GM19193 (cell line): ENCODE data around the gene PRR5.

Experiments used
- POLR2A ChIP-seq: IDR thresholded peaks from 4 replicates; pipeline ENCODE4 v1.6.1; 2011; ENCODE audit not compliant: insufficient read depth, insufficient read length; ENCODE audit errors: extremely low read depth

Gene PRR5

DNA sequence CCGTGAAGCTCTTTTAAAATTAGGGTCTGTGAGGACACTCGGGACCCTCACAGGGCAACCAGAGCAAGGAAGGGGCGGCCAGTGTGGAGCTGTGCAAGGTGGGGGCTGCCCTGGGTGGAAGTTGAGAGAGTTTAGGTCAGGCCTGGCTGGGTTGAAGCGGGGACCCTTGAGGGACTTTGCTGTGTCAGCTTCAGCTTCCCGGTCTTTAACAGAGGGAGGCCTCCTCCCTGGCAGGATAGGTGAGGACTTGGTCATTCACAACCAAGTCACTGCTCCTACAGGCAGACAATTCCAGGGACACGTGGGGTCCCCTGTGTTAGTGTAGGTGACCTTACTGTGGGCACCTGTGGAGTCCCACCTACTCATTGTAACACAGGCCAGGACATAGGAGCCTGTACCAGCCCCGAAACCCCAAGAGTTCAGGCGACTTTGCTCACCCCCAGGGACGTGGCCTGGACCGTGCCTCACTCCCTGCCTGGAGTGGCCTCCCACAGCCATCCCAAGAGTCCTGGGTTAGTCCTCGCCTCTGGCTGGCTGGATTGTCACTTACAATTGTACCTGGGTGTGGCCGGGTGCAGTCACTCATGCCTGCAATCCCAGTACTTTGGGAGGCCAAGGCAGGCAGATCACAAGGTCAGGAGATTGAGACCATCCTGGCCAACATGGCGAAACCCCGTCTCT, 31.6 kb downstream of the PRR5 start:
- TF ChIP-seq POLR2A, result no peak

DNA sequence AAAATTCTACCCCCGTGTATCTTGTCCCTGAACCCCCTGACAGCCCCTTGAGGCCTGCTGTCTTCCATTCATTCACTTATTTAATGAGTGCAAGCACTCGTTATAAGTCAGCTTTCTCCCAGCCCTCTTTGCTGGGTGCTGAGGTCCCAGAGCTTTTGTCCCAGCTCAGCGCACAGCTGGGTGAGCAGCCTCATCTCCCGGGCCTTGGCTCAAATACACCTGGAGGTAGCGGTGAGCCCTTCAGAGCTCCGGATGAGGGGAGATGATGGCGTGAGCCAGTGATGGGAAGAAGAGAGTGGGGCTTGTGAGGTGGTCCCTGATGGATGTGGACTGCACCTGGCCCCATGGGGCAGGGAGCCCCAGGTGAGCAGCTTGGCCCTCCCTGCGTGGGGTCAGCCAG, 32.3 kb downstream of the PRR5 start:
- TF ChIP-seq POLR2A, result no peak

DNA sequence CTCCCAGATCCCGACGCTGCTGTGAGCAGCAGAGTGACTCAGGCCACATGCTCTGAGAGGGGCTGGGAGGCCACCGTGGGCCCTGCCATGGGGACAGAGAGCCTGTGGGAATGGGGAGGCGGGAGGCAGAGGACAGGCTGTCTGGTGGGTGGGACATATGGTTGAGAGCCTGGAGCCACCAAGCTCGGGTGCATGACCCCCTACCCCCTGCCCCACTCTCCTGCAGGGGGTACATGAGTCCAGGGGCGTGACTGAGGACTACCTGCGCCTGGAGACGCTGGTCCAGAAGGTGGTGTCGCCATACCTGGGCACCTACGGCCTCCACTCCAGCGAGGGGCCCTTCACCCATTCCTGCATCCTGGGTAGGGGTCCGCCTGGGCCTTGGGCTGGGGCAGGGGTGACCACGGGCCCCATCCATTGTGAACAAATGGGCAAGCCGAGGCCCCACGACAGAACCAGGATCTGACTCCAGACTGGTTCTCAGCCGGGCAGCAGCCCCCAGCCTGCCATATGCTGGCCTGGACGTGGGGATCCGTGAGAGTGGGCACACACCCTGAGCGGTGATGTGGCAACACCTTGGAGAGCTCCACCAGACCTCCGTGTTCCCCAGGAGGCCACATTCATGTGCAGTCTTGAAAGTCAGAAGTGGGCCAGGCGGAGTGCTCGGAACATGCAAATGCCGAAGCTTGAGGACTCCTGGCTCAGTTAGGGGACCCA, 33.0 kb downstream of the PRR5 start:
- TF ChIP-seq POLR2A, result no peak

DNA sequence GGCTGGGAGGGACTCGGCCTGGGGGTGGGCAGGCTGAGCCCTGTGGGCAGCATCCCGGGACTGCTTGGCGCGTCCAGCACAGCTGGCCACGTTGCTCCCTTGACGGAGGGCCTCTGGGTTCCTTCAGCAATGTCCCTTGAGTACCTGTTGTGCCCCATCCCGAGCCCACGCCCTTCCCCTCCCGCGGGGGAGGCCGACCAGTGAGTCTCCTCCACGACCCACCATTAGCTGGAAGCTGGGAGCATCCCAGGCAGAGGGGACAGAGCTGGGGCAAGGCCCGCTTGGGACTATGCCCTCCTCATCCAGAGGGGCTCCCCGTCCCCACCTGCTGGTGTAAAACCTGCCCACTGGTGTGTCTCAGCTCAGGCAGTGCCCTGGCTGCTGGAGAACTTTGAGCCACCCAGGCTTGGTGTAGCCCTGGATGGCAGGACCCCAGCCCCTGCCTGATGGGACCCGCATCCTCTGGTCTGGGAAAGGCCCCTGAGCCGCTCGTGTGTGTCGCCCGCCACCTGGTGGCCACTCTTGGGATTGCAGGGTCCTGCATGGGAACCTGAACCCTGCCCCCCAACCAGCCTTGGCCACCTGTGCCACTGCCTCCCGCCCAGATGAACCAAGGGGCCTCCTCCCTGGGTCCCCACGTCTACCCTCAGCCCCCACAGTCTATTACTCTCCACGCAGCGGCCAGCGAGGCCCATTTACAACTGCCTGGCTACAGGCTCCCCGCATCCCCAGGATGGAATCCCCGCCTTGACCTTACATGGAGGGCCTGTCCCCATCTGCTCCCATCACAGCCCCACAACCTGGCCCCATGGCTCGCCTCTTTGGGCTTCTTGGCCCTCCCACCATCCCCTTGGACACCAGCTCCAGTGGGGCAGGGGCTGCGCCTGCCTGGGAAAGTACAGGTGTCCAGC, 33.8 kb downstream of the PRR5 start:
- TF ChIP-seq POLR2A, result no peak

DNA sequence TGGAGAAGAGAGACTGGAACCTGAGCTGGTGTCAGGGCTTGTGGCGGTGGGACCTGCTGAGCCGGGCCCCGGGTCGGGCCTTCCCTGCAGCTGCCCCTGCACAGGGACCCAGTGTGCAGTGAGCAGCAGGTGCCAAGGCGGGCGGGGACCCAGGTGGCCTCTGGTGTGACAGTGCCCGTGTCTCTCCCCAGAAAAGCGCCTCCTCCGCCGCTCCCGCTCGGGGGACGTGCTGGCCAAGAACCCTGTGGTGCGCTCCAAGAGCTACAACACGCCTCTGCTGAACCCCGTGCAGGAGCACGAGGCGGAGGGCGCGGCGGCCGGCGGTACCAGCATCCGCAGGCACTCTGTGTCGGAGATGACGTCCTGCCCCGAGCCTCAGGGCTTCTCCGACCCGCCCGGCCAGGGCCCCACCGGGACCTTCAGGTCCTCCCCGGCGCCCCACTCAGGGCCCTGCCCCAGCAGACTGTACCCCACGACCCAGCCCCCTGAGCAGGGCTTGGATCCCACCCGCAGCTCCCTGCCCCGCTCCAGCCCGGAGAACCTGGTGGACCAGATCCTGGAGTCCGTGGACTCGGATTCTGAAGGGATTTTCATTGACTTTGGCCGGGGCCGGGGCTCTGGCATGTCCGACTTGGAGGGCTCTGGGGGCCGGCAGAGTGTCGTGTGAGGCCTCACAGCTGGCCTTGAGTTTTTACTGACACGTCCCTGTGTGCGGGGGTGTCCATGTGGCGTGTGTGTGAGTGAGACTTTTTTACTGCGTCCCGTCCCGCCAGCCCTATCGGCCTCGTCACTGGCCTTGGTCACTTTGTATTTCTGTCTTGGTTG, 34.8 kb downstream of the PRR5 start:
- TF ChIP-seq POLR2A, result no peak

DNA sequence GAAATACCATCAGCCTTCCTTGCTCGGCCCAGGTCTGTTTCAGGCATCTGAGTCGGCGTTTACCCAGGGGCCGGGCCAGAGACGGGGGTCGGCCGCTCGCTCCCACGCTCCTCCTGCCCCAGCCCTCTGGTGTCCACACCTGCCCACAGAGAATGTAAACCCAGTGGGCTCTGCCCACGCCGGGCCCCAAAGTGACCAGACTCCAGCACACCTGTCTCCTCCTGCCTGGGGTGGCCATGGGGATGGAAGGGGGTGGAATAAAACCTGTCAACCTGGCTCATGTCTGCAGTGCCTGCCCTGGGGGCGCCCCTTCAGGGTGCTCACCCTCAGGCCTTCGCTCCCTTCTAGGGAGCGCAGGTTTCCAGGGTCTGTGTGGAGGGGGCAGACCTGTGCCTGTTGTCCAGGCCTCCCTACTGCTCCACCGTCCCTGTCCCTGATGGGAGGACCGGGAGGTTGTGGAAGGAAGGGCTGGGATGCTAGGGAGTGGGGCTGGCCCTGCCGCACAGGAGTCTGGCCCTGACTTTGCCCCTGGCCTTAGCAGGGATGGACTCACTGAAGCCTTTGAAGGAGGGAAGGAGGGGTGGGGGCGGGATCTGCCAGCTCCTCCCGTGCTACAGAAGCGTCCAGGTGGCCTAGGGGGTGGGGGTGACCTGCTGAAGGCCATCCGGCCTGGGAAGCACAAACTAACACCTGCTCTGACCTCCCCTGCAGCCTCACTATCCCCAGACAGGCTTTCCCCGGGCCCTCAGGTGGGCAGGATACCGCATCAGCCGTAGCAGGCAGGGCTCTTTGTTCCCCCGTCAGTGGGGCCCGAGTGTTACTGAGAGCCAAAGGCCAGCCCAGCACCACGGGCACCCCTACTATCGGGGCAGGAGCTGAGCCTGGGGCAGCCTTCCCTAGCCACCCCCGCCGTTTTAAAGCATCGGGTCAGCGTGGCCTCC, 35.7 kb downstream of the PRR5 start:
- no peak for TF ChIP-seq POLR2A

DNA sequence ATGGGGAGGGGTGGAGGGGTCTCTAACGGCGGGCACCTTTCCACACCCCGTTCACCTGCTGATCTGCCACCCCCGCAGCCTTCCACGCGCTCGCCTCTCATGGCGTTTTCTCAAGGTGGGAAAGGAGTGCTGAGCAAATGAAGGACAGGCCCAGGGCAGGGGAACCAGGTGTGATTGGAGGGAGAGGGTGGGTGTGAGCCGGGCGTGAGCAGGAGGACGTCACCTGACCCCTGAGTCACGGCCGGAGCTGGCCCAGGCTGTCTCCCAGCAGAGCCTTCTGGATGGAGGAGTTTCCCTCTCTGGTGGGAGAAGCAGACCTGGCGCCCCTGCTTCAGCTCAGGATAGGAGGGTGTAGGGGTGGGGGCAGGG, 36.3 kb downstream of the PRR5 start:
- TF ChIP-seq POLR2A, result no peak

DNA sequence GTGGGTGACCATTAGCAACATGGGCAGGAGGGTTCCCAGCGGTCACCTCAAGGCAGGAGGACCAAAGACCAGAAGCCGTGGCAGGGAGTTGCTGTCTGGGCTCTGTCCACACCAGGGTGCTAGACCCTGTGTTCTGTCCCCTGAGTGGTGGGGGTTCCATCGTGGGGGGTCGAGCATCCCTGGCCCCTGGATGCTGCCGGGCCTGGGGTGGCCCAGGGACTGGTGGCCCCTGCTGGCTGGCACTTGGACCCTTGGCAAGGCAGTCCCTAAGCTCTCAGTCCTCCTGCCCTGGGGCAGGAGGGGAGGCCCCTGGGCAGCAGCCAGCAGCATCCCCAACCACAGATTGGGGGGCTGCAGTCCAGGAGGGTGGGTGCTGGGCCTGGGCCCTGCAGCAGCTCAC, 37.0 kb downstream of the PRR5 start:
- no peak for TF ChIP-seq POLR2A

DNA sequence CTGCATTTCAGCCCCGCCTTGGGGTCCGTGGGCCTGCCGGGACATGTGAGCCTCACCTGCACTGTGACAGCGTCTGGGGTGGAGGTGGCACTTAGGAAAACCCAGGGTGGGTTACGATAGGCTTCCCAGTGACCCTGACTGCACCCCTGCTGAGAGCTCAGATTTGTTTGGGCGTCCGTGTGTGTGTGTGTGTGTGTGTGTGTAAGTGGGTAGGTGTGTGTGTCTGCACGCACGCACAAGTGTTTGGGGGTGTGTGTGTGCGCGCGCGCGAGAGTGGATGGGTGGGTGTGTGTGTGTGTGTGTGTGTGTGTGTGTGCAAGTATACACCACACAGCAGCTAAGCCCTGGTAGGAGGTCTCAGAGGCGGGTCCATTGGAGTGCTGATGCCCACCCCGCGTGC, 38.3 kb downstream of the PRR5 start:
- no peak for TF ChIP-seq POLR2A

DNA sequence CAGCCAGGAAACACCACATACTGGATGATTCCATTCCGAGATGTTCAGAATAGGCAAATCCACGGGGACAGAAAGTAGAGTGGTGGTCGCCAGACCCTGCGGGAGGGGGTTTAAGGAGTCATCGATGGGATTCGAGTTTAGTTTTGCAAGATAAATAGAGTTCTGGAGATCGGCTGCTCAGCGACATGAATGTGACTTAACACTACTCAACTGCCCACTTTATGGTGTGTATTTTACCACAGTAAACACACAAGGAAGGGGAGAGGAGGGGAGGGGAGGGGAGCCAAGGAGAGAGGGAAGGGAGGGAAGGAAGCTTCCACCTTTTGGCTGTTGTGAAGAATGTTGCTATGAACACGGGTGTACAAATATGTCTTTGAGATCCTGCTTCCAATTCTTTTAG, 39.9 kb downstream of the PRR5 start:
- TF ChIP-seq POLR2A, result no peak

DNA sequence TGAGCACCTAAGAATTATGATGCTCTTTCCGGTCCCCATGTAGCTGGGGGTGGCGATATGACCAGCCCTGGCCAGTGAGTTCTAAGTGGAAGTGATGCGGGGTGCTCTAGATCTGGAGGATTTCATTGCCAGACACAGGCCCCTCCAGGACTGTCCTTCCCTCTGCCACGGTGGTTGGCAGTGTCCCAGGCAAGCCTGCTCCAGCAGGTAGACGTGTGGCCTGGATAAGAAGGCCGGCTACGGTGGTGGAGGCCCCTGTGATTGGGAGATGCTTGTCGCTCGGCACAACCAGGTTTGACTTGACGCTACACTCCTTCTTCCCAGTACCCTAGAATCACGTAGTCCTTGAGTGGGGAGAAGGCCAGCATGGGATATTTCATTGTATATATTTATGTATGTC, 41.2 kb downstream of the PRR5 start:
- TF ChIP-seq POLR2A, result no peak

DNA sequence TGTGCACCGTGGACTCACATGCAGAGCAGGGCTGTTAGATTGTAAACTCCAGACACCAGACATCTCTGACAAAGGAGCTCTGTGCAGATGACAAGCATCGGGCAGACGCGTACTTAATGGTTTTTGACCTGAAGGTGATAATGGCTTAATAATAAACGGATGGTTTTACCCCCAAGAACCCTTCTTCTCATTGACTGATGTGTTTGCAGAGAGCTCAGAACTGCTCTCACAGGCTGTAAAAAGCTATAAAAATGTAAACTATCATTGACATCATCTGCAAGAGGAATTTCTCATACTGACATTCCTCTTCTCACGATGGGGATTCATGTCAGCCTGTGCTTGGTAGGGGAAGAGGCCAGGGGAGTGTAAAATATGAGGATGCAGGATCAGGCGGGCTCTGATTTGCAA, 41.8 kb downstream of the PRR5 start:
- TF ChIP-seq POLR2A, result no peak

DNA sequence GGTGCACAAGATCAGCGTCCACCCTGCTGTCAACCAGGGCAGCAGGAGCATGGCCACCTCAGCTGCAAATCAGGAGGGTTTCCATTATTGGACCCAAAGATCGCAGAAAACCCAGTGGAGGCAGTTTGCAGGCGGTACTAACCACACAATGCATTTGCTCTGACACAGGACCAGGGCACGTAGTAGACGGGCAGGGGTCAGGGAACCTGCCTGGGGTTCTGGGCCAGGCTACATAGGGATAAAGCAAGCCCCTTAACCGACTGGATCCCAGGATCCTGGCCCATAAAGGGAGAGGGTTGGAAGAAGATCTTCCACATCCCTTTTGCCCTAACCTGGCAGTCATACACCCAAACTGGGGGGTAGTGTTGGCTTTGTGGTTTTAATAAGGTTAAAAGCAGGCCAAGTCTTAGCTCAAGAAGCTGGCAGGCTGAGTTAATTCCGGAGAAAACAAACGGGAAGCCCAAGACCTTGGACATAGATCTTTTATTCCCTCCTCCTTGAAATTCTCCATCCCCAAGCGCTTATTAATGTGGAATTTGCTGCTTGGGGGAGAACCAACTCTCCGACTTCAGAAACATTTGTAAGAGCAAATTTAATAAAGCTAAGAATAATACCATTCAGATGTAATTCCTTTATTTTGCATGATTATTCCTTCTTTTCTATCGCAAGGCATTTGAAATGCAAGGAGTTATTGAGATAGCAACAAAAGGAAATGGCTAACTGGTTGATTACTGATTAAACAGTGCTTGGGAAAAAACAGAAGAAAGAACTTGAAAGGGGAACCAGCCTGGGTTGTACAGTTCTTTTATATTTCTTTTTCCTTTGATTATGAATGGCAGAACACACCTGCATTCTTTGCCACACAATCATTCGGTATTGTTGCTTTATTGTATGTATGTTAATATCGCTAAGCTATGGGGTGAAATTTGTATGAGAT, 44.1 kb downstream of the PRR5 start:
- TF ChIP-seq POLR2A, result no peak

DNA sequence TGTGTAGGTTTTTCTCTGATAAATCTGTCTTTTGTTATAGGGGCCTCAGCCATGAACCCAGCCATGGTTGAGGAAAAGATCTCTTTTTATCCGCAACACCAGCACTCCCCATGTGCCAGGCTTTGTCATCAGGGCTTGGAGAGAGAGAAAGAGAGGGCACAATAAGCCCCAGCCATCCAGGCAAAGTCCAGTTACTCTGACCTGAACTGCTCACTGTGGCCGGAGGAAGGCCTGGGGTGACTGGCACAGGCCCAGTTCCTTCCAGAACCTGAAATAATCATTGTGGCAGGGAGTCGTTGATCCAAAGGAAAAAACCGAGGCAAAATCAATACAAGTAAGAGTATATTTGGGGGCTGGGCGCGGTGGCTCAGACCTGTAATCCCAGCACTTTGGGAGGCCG, 46.5 kb downstream of the PRR5 start:
- no peak for TF ChIP-seq POLR2A
